Naive thymus-derived CD8-positive, alpha-beta T cell (primary cell): ENCODE data around the gene CDPF1. TPM values are rescaled to one million over a fixed set of nuclear protein-coding genes. Genes with fewer than 3 reads are reported as not detected.
"Not testable (repeated sequence)": the region's sequence is repeated elsewhere in the genome, so short reads cannot be mapped to it uniquely, and the experiment has no call there.

ENCODE experiments used
- ATAC-seq, 2 donors: fragments of 150-1000 bp; cut with Tn5 transposase in 1 of 2; sonication (Bioruptor Pico), chemical (Tn5 transposase) in 1 of 2; 1 replicate in 1 of 2; 2 replicates in 1 of 2; pipeline ENCODE4 v1.10.0; 2021; ENCODE audit warnings: mild to moderate bottlenecking in 2 of 2, moderate library complexity in 2 of 2
- POLR2A ChIA-PET: fragments of 350-600 bp; sonication (Branson Sonifier 250); formaldehyde crosslinking; loops from one replicate; lab custom pipeline; 2021; ENCODE audit warnings: antibody characterized with exemption; lab: Charles Lee
- DNase-seq, 10 donors: peaks; one replicate each; pipeline versions ENCODE4 v3.0.0 to v3.0.0-alpha.2; 2020 to 2022
- H3K27ac Mint-ChIP-seq, 10 donors: one replicate each; pipeline ENCODE4 v1.8.0; 2020 to 2022; ENCODE audit warnings: mild to moderate bottlenecking in 10 of 10, mixed read lengths in 10 of 10, moderate library complexity in 4 of 10, inconsistent platforms in 1 of 10
- H3K27me3 Mint-ChIP-seq, 5 donors: one replicate each; pipeline ENCODE4 v1.8.0; 2021 to 2022; ENCODE audit warnings: mixed read lengths in 5 of 5
- H3K36me3 Mint-ChIP-seq, 3 donors: one replicate each; pipeline ENCODE4 v1.8.0; 2020 to 2022; ENCODE audit warnings: mixed read lengths in 3 of 3, mild to moderate bottlenecking in 2 of 3, inconsistent platforms in 1 of 3
- H3K4me1 Mint-ChIP-seq, 4 donors: one replicate each; pipeline ENCODE4 v1.8.0; 2021 to 2022; ENCODE audit warnings: mixed read lengths in 4 of 4
- H3K4me3 Mint-ChIP-seq, 10 donors: one replicate each; pipeline ENCODE4 v1.8.0; 2020 to 2022; ENCODE audit warnings: mild to moderate bottlenecking in 10 of 10, mixed read lengths in 10 of 10, moderate library complexity in 6 of 10, inconsistent platforms in 1 of 10
- H3K9me3 Mint-ChIP-seq, 9 donors: one replicate each; pipeline ENCODE4 v1.8.0; 2020 to 2022; ENCODE audit warnings: mixed read lengths in 9 of 9, mild to moderate bottlenecking in 3 of 9, inconsistent platforms in 1 of 9, moderate library complexity in 1 of 9
- polyA plus RNA-seq, 3 donors: library from polyadenylated mRNA; unstranded; fragments of 300-500 nt; fragmentation: Illumina TruSeq; gene quantifications; one replicate each; pipeline ENCODE4 v1.2.3, GENCODE V29; 2021
- total RNA-seq, 8 experiments: library from RNA in 2 of 8; stranded (reverse) in 2 of 8; gene quantifications; one replicate each; pipeline ENCODE4 v1.2.3 and lab custom pipeline; 2021 to 2026

Gene CDPF1
- total and polyA plus RNA-seq, 5 experiments from 2014 or later = 11.1 to 29.3 (median 22.9) TPM

- peaks cover 0 to 6% (median 0%) of the 10 kb centered on the region in 4 donors for H3K4me1 Mint-ChIP-seq
- no peak overlapping the region for H3K27ac Mint-ChIP-seq
- ATAC-seq (no peak), DNase-seq (no peak)
- POLR2A ChIA-PET = no interaction called here
- H3K27me3 Mint-ChIP-seq = no peaks in the 10 kb centered on the region
- H3K4me3 Mint-ChIP-seq = no peak overlapping the region
- peaks cover 0 to 25% (median 15%) of the 10 kb centered on the region in 9 donors for H3K9me3 Mint-ChIP-seq
- peaks cover 25 to 66% (median 65%) of the 10 kb centered on the region in 3 donors for H3K36me3 Mint-ChIP-seq
These were observed 40.8 kb downstream of the CDPF1 start for GRCh38 chr22:46209262-46209661.

- H3K9me3 Mint-ChIP-seq = peaks cover 0 to 12% (median 3%) of the 10 kb centered on the region in 9 donors
- no peaks in the 10 kb centered on the region for H3K27me3 Mint-ChIP-seq
- H3K27ac Mint-ChIP-seq = no peak overlapping the region
- ATAC-seq (no peak), DNase-seq (no peak)
- peaks cover 3 to 56% (median 47%) of the 10 kb centered on the region in 3 donors for H3K36me3 Mint-ChIP-seq
- POLR2A ChIA-PET = no interaction called here
- no peak overlapping the region for H3K4me3 Mint-ChIP-seq
- no peaks in the 10 kb centered on the region for H3K4me1 Mint-ChIP-seq
These were observed 46.5 kb downstream of the CDPF1 start for GRCh38 chr22:46203601-46203980.

DNA sequence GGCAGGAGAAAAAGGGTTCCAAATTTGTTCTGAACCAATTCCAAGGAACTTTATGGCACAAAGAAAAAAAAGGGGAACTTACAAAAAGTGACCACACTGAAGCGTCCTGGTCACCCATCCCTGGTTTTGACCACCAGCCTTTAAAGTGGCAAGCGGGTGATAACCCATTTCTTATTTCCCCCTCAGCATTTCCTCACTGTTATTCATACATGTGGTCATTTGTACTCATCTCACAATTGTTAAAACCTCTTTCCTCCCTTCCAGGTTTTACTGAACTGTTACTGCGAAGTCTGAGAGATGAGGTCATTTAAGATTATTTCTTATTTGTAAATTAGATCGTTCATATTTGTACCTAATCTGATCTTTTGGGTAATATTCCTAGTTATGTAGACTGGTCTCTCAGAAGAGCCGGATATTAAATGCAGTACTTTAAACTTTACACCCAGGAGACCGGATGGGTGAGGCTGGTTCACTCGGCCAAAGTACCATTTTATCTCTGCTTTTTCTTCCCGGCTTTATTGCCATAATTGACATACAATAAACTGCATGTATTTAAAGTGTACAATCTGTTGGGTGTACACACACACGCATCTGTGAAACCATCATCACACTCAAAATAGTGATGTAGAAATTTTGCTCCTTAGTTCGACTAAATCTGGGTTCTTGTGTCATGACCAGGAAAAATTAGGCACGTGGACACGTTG, 47.0 kb downstream of the CDPF1 start:
- no peak for ATAC-seq
- H3K27me3 Mint-ChIP-seq = no peaks in the 10 kb centered on the region
- peaks cover 0 to 57% (median 44%) of the 10 kb centered on the region in 3 donors for H3K36me3 Mint-ChIP-seq

GRCh38 chr22:46201059-46201757, 48.9 kb downstream of the CDPF1 start:
- no peak overlapping the region for H3K4me3 Mint-ChIP-seq
- peaks cover 0 to 10% (median 0%) of the 10 kb centered on the region in 9 donors for H3K9me3 Mint-ChIP-seq
- peaks cover 0 to 3% (median 0%) of the 10 kb centered on the region in 4 donors for H3K4me1 Mint-ChIP-seq
- no peak for ATAC-seq
- H3K27me3 Mint-ChIP-seq = no peaks in the 10 kb centered on the region
- POLR2A ChIA-PET = interaction anchor here (0.8 kb wide), 1 partner anchor 48 kb away, joined by 6 read pairs; no protein-coding TSS in a partner anchor
- peak overlapping the region in 2 of 10 donors; percentile 33 to 45 for H3K27ac Mint-ChIP-seq
- no peak for DNase-seq
- H3K36me3 Mint-ChIP-seq = peaks cover 0 to 55% (median 42%) of the 10 kb centered on the region in 3 donors

More for the DNA sequence above, 47.0 kb downstream of the CDPF1 start:
- POLR2A ChIA-PET = no interaction called here
- Mint-ChIP-seq H3K4me1 (no peaks in the 10 kb centered on the region), H3K27ac (no peak overlapping the region), H3K9me3 (peaks cover 0 to 10% (median 0%) of the 10 kb centered on the region in 9 donors), H3K4me3 (no peak overlapping the region)
- no peak for DNase-seq

GRCh38 chr22:46198806-46199205, 51.3 kb downstream of the CDPF1 start:
- H3K4me1 Mint-ChIP-seq, DNase-seq, ATAC-seq, H3K4me3 Mint-ChIP-seq, H3K27me3 Mint-ChIP-seq, H3K9me3 Mint-ChIP-seq: not testable (repeated sequence)
- Mint-ChIP-seq H3K36me3 (peaks cover 0 to 40% (median 22%) of the 10 kb centered on the region in 3 donors), H3K27ac (peak overlapping the region in 1 of 10 donors; percentile 28)
- POLR2A ChIA-PET = interaction anchor here (0.7 kb wide), 1 partner anchor 16 kb away, joined by 3 read pairs; no protein-coding TSS in a partner anchor

- H3K4me1 Mint-ChIP-seq = peaks cover 0 to 3% (median 1%) of the 10 kb centered on the region in 4 donors
- no peak for ATAC-seq
- H3K9me3 Mint-ChIP-seq = no peaks in the 10 kb centered on the region
- POLR2A ChIA-PET = interaction anchor here (0.7 kb wide), 1 partner anchor 16 kb away, joined by 3 read pairs; no protein-coding TSS in a partner anchor
- no peaks in the 10 kb centered on the region for H3K27me3 Mint-ChIP-seq
- H3K4me3 Mint-ChIP-seq = no peak overlapping the region
- H3K36me3 Mint-ChIP-seq = peaks cover 0 to 35% (median 17%) of the 10 kb centered on the region in 3 donors
- H3K27ac Mint-ChIP-seq = no peak overlapping the region
- DNase-seq = no peak
These were observed 51.8 kb downstream of the CDPF1 start for GRCh38 chr22:46198274-46198673.

DNA sequence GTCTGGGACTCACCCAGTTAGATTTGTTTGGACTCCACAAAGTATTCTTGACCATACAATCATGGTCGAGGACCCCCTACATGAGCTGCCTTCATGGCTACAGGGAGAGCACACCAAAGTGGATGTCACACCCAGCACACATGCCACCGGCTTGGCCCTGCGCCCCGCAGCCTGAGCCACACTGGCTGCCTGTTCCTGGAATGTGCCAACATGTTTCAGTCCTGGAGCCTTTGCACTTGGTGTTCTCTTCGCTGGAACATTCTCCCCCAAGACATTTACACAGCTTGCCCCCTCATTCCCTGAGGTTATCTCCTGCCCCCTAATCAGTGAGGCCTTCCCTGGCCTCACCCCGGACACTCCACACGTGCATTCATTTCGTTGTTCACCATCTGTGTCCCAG, 53.8 kb downstream of the CDPF1 start:
- ATAC-seq (no peak), DNase-seq (no peak)
- H3K4me3 Mint-ChIP-seq = no peak overlapping the region
- H3K27me3 Mint-ChIP-seq = no peaks in the 10 kb centered on the region
- POLR2A ChIA-PET = no interaction called here
- H3K36me3 Mint-ChIP-seq = peaks cover 8 to 31% (median 18%) of the 10 kb centered on the region in 3 donors
- H3K27ac Mint-ChIP-seq = no peak overlapping the region
- peaks cover 0 to 4% (median 0%) of the 10 kb centered on the region in 9 donors for H3K9me3 Mint-ChIP-seq
- H3K4me1 Mint-ChIP-seq = peaks cover 0 to 3% (median 1%) of the 10 kb centered on the region in 4 donors

DNA sequence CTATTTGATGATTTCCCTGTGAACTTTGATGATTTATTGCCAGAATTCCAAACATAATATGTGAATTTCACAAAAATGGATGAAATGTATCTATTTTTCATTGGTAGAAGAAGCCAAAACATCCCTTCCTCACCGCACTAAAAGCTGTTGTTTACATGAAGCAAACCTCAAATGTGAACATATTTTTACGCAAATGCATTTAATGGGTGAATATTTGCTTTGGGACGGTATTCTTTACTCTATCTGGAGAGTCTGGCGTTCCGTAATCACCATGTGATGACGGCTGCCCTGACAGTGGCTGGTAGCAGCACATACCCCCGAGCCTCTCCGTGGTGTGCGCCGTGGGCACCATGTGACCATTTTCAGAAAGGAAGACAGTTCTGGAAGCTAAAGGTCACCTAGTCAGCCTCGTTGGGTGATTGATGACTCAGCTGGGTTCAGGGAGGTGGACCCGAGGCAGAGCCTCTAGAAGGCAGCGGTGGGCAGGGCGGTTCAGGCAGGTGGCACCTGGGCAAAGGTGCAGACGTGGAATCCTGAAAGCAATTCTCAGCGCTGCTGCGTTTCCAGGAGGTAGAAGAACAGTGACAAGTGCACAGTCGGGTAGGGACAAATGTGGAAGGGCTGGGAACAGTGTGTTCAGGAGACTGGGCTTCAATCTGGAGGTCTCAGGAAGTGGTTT, 54.5 kb downstream of the CDPF1 start:
- Mint-ChIP-seq H3K9me3 (peaks cover 0 to 4% (median 0%) of the 10 kb centered on the region in 9 donors), H3K27ac (no peak overlapping the region), H3K36me3 (peaks cover 8 to 28% (median 18%) of the 10 kb centered on the region in 3 donors), H3K4me3 (no peak overlapping the region), H3K4me1 (peaks cover 0 to 3% (median 1%) of the 10 kb centered on the region in 4 donors), H3K27me3 (no peaks in the 10 kb centered on the region)
- ATAC-seq = no peak
- DNase-seq = no peak
- POLR2A ChIA-PET = no interaction called here

Other genes with a start within 250 kb of the CDPF1 start
- gene PPARA, start 99.8 kb downstream of the CDPF1 start, total RNA-seq = 10 to 100 TPM; 18.4 to 22.6 TPM
- gene PPARA, start 99.8 kb downstream of the CDPF1 start, polyA plus RNA-seq = 1 to 10 TPM; 3.5 to 3.7 (median 3.7) TPM
- not detected for gene PKDREJ, start 13.1 kb upstream of the CDPF1 start, total RNA-seq
- not detected for gene PKDREJ, start 13.1 kb upstream of the CDPF1 start, polyA plus RNA-seq
- gene TTC38, start 17.7 kb upstream of the CDPF1 start, total RNA-seq = 1 to 10 TPM; 6.7 to 9.7 TPM
- 10 to 100 TPM in 1 of 3 donors, 1 to 10 TPM in 2; 2.6 to 33.5 (median 5.0) TPM for gene TTC38, start 17.7 kb upstream of the CDPF1 start, polyA plus RNA-seq
- gene GTSE1, start 46.6 kb upstream of the CDPF1 start, total RNA-seq = under 1 TPM; 0.30 to 0.68 TPM
- not detected for gene GTSE1, start 46.6 kb upstream of the CDPF1 start, polyA plus RNA-seq
- 10 to 100 TPM; 88.2 to 91.7 TPM for gene TRMU, start 85.4 kb upstream of the CDPF1 start, total RNA-seq
- gene TRMU, start 85.4 kb upstream of the CDPF1 start, polyA plus RNA-seq = 10 to 100 TPM; 14.6 to 17.3 (median 15.5) TPM